Measurements from ENCODE around the gene CCDC185.

DNA sequence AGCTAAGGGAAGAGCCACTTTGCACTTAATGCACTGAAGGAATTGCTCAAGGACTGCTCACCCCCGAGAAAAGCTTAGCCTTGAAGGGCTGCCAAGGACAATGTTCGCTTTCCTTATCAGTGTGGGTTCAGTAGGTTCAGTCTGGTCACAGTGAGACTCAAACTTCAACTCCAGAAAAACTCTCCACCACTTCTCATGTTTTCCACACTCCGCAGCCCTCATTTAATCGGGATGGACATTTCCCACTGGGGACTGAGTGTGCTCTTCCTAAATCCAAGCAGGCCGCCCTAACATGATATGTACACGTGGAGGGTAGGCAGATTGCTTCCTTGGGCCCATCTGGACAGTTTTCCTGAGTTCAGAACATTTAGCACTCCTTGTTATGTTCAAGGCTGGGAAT is 48.7 kb upstream of the CCDC185 start:
- TF ChIP-seq SPI1 (IDR thresholded peaks at IDR 0.05; ENCODE audit: low read depth, low read length) (no peak), POLR2A (IDR thresholded peaks at IDR 0.05; ENCODE audit: low read depth, low read length) (no peak), POU2F2 (IDR thresholded peaks at IDR 0.05; ENCODE audit: low read depth, low read length) (no peak), TAF1 (IDR thresholded peaks at IDR 0.05; ENCODE audit: low read depth, low read length) (no peak), POLR2AphosphoS5 (IDR thresholded peaks at IDR 0.05; ENCODE audit: low read depth, low read length) (no peak)
